K562 (cell line): ENCODE measurements around the gene ITSN2. TPM values are rescaled to one million over a fixed set of nuclear protein-coding genes. Genes with fewer than 3 reads are reported as not detected.

Source experiments
- ATAC-seq: fragments of 200-7000 bp; cut with Tn5 transposase; 3 replicates; pipeline ENCODE4 v1.9.1; 2020; ENCODE audit warnings: moderate library complexity
- BruUV-seq: library from RNA; stranded (reverse); fragments of 400-500 nt; replicated peaks from 2 replicates; lab custom pipeline; 2021; lab: Mats Ljungman, UMichigan
- CTCF ChIA-PET: fragments of 300-600 bp; formaldehyde crosslinking; extraction: SDS; loops from one replicate; lab custom pipeline; 2021; ENCODE audit warnings: low intra/inter-chr PET ratio; lab: Yijun Ruan, JAX
- POLR2A ChIA-PET: fragments of 300-600, 350-650 bp; sonication (Branson Sonifier 250); formaldehyde crosslinking; extraction: SDS; loops from one replicate; lab custom pipeline; 2021; ENCODE audit warnings: antibody characterized with exemption, inconsistent platforms; lab: Yijun Ruan, JAX
- DNase-seq, 4 experiments: peaks; one replicate each; pipeline versions ENCODE4 v3.0.0 to v3.0.0-alpha.2; 2011 to 2018; ENCODE audit warnings: low spot score in 3 of 4, mixed read lengths in 3 of 4; ENCODE audit errors: extremely low read depth in 1 of 4
- FAIRE-seq: peaks from 2 replicates; lab custom pipeline; 2011; peaks lifted over from hg19 to GRCh38; lab: Jason Lieb, UNC
- H2AFZ ChIP-seq: 2 replicates; pipeline ENCODE4 v1.6.0; 2011; ENCODE audit warnings: low read depth, low read length, control low read depth, inconsistent platforms
- H3K27ac ChIP-seq: fragments of 200-600 bp; 3 replicates; pipeline ENCODE4 v1.8.0; 2011; ENCODE audit warnings: low read depth, mild to moderate bottlenecking, control low read depth, inconsistent platforms, low read length, moderate library complexity, mixed read lengths; ENCODE audit errors: extremely low read depth
- H3K27me3 ChIP-seq, 2 experiments: fragments of 300-600 bp in 1 of 2; 2 replicates in 1 of 2; 3 replicates in 1 of 2; pipeline versions ENCODE4 v1.6.0 to v1.8.0; 2011; ENCODE audit warnings: inconsistent platforms in 2 of 2, low read length in 2 of 2, mild to moderate bottlenecking in 1 of 2, mixed read lengths in 1 of 2, moderate library complexity in 1 of 2; ENCODE audit not compliant: control insufficient read depth in 2 of 2, insufficient read depth in 2 of 2
- H3K36me3 ChIP-seq: fragments of 300-600 bp; 3 replicates; pipeline ENCODE4 v1.8.0; 2011; ENCODE audit warnings: mild to moderate bottlenecking, low read length, inconsistent platforms; ENCODE audit not compliant: control insufficient read depth, insufficient read depth
- H3K4me1 ChIP-seq, 2 experiments: fragments of 200-600 bp in 1 of 2; replicated peaks in 1 of 2; 2 replicates in 1 of 2; 3 replicates in 1 of 2; pipeline versions ENCODE4 v1.5.1 to v1.8.0; 2011; ENCODE audit warnings: inconsistent platforms in 2 of 2, low read length in 2 of 2, mild to moderate bottlenecking in 1 of 2, mixed read lengths in 1 of 2, moderate library complexity in 1 of 2; ENCODE audit not compliant: control insufficient read depth in 2 of 2, insufficient read depth in 2 of 2
- H3K4me2 ChIP-seq: 2 replicates; pipeline ENCODE4 v1.6.1; 2011; ENCODE audit warnings: low read length, control low read depth, inconsistent platforms, mixed read lengths; ENCODE audit not compliant: insufficient read depth
- H3K4me3 ChIP-seq: fragments of 200-600 bp; sonication (generic), shearing (Covaris generic); 2 replicates; pipeline ENCODE4 v1.5.1; 2016; ENCODE audit warnings: control low read depth, inconsistent platforms
- H3K79me2 ChIP-seq: fragments of 200-600 bp; 3 replicates; pipeline ENCODE4 v1.8.0; 2011; ENCODE audit warnings: low read length, inconsistent platforms; ENCODE audit not compliant: control insufficient read depth, insufficient read depth
- H3K9ac ChIP-seq, 2 experiments: 2 replicates each; pipeline versions ENCODE4 v1.6.0 to v1.6.1; 2011; ENCODE audit warnings: low read depth in 2 of 2, low read length in 2 of 2, control low read depth in 1 of 2, inconsistent platforms in 1 of 2, mild to moderate bottlenecking in 1 of 2, mixed read lengths in 1 of 2; ENCODE audit not compliant: insufficient read depth in 1 of 2
- H3K9me1 ChIP-seq: one replicate; pipeline ENCODE4 v1.6.0; 2011; ENCODE audit warnings: inconsistent platforms, mild to moderate bottlenecking, low read length, moderate library complexity; ENCODE audit not compliant: control insufficient read depth, insufficient read depth
- H3K9me3 ChIP-seq: replicated peaks from 2 replicates; pipeline ENCODE4 v1.5.1; 2011; ENCODE audit warnings: low read depth, low read length, inconsistent platforms; ENCODE audit not compliant: control insufficient read depth, insufficient read depth
- H4K20me1 ChIP-seq: replicated peaks from 2 replicates; pipeline ENCODE4 v1.6.1; 2011; ENCODE audit warnings: low read length, inconsistent platforms, mixed read lengths; ENCODE audit not compliant: control insufficient read depth, insufficient read depth
- FOXJ2 ChIP-seq: fragments of 200-800 bp; sonication (Bioruptor generic); IDR thresholded peaks from 2 replicates; pipeline ENCODE4 v1.6.1; 2016; ENCODE audit warnings: missing genetic modification characterization, missing compliant biosample characterization
- HEY1 ChIP-seq: fragments of 250-450 bp; sonication (Bioruptor Pico); IDR thresholded peaks from 2 replicates; pipeline ENCODE4 v1.5.0; 2020; ENCODE audit warnings: mild to moderate bottlenecking, moderate library complexity, borderline replicate concordance
- KLF13 ChIP-seq: fragments of 450-650 bp; IDR thresholded peaks from 2 replicates; pipeline ENCODE4 v1.6.1; 2016; ENCODE audit warnings: missing genetic modification characterization, low read depth, mild to moderate bottlenecking, missing compliant biosample characterization, moderate library complexity, borderline replicate concordance
- KLF16 ChIP-seq: IDR thresholded peaks from 2 replicates; pipeline ENCODE4 v1.6.1; 2016; ENCODE audit warnings: antibody characterized with exemption
- NCOA4 ChIP-seq: fragments of 450-650 bp; IDR thresholded peaks from 2 replicates; pipeline ENCODE4 v1.6.1; 2018; ENCODE audit warnings: mild to moderate bottlenecking; ENCODE audit not compliant: partially characterized antibody
- NFIX ChIP-seq: fragments of 250-450 bp; sonication (Bioruptor Pico); IDR thresholded peaks from 2 replicates; pipeline ENCODE4 v1.4.0; 2020; ENCODE audit warnings: low read depth, mild to moderate bottlenecking, moderate library complexity
- TAF1 ChIP-seq: IDR thresholded peaks from 2 replicates; pipeline ENCODE4 v1.6.1; 2011; ENCODE audit warnings: mild to moderate bottlenecking, low read length, moderate library complexity; ENCODE audit not compliant: insufficient read depth, control insufficient read depth, severe bottlenecking; ENCODE audit errors: extremely low read depth
- ZBTB12 ChIP-seq: fragments of 250-450 bp; sonication (Bioruptor Pico); IDR thresholded peaks from 2 replicates; pipeline ENCODE4 v1.4.0; 2020
- ZNF444 ChIP-seq: fragments of 250-450 bp; sonication (Bioruptor Pico); IDR thresholded peaks from 2 replicates; pipeline ENCODE4 v1.4.0; 2020; ENCODE audit warnings: mild to moderate bottlenecking, moderate library complexity
- WGBS: fragments of 100-300 bp; shearing (Covaris generic); methylation state at CpG from one replicate; pipeline ENCODE4 v1.1.6; 2016; ENCODE audit warnings: low coverage, mixed read lengths; ENCODE audit not compliant: insufficient coverage; ENCODE audit errors: missing lambda C conversion rate; 5-methylcytosine and 5-hydroxymethylcytosine counted together
- in situ Hi-C: fragments of 300-500 bp; cut with MboI; formaldehyde crosslinking; loops from 4 replicates; pipeline ENCODE4 v1.15.0; 2018; ENCODE audit warnings: inconsistent platforms, mixed read lengths
- intact Hi-C: fragments of 100-400 bp; cut with micrococcal nuclease; formaldehyde crosslinking; loops from 2 replicates; pipeline ENCODE4 v1.14.2; 2022
- polyA plus RNA-seq, 8 experiments: library from polyadenylated mRNA; depleted of rRNA in 4 of 8; stranded (reverse) in 5 of 8; unstranded in 3 of 8; fragments of >200 nt; fragmentation: Nextera tagmentation in 2 of 8; fragmentation: Illumina TruSeq in 1 of 8; extraction: Ambion mirVana in 2 of 8; extraction: Trizol in 1 of 8; gene quantifications; 2 replicates each; pipeline versions ENCODE4 v1.2.1 to v1.2.3, GENCODE V29; 2011 to 2014; ENCODE audit warnings: inconsistent platforms in 1 of 8, missing spikeins in 1 of 8
- total RNA-seq, 7 experiments: library from RNA; depleted of rRNA in 6 of 7; stranded (reverse); fragments of >200 nt in 6 of 7; fragmentation: Illumina TruSeq in 2 of 7; extraction: Trizol in 2 of 7; gene quantifications; 2 replicates each; pipeline versions ENCODE4 v1.2.1 to v1.2.3, GENCODE V29; 2011 to 2021; ENCODE audit warnings: low replicate concordance in 1 of 7
- TF ChIP-seq, protein P1 (sequence below): fragments of 250-450 bp; sonication (Bioruptor Pico); IDR thresholded peaks from 2 replicates; pipeline ENCODE4 v1.5.0; 2021; ENCODE audit warnings: mild to moderate bottlenecking, moderate library complexity

Gene ITSN2
- total and polyA plus RNA-seq, 9 of the 15 experiments (the other 6 are each of a cell fraction or from before 2014, with no cell fraction given), result 6.6 to 19.9 (median 15.2) TPM

- in situ Hi-C loops, result no loop called here
- Histone ChIP-seq H3K36me3 (no peaks in the 10 kb centered on the region), H3K4me1 (no peaks in the 10 kb centered on the region; a peak in 1 of 5 replicates), H3K27ac (no peak overlapping the region), H3K4me2 (no peak overlapping the region), H3K4me3 (no peak overlapping the region), H3K9ac (no peak overlapping the region; a peak in 1 of 4 replicates), H3K27me3 (peaks cover 10 to 15% of the 10 kb centered on the region in 2 experiments; a peak in 4 of 5 replicates), H3K9me1 (no peaks in the 10 kb centered on the region), H2AFZ (no peak overlapping the region), H3K9me3 (peaks cover 3% of the 10 kb centered on the region; the same call in 1 of the 2 replicates), H3K79me2 (no peaks in the 10 kb centered on the region), H4K20me1 (no peaks in the 10 kb centered on the region)
- CTCF ChIA-PET, result interaction anchor here (0.6 kb wide), 1 partner anchor 33 kb away, joined by 4 read pairs; no protein-coding TSS in a partner anchor
- POLR2A ChIA-PET, result interaction anchor here (1.0 to 1.3 kb wide), 3 partner anchors 10 to 15 kb away, joined by 3 to 4 read pairs (median 4); no protein-coding TSS in a partner anchor
- intact Hi-C loops, result no loop called here
- no peak for FAIRE-seq
- no TSS peak for BruUV-seq
- WGBS, result 49% methylated on average over 9 of the region's 9 CpGs
- DNase-seq, result no peak
- no peak for TF ChIP-seq NCOA4
- ATAC-seq, result peak; percentile 54; the same call in 2 of the 3 replicates
These were observed 169.2 kb downstream of the ITSN2 start for GRCh38 chr2:24191156-24191555.

GRCh38 chr2:24190503-24190902 lies 169.8 kb downstream of the ITSN2 start:
- H3K4me3 ChIP-seq, result no peak overlapping the region
- H3K9me3 ChIP-seq, result peaks cover 3% of the 10 kb centered on the region; the same call in 1 of the 2 replicates
- DNase-seq, result no peak
- no peaks in the 10 kb centered on the region for H3K79me2 ChIP-seq
- intact Hi-C loops (no loop called here), in situ Hi-C loops (no loop called here)
- H4K20me1 ChIP-seq, result no peaks in the 10 kb centered on the region
- ChIA-PET POLR2A (interaction anchor here (1.1 to 1.3 kb wide), 2 partner anchors 10 to 16 kb away, joined by 3 to 4 read pairs; no protein-coding TSS in a partner anchor), CTCF (interaction anchor here (0.6 kb wide), 1 partner anchor 33 kb away, joined by 4 read pairs; no protein-coding TSS in a partner anchor)
- H3K9me1 ChIP-seq, result no peaks in the 10 kb centered on the region
- no TSS peak for BruUV-seq
- H3K4me2 ChIP-seq, result no peak overlapping the region
- WGBS, result 19% methylated on average over 8 of the region's 9 CpGs
- H3K27ac ChIP-seq, result no peak overlapping the region
- peaks cover 10 to 15% of the 10 kb centered on the region in 2 experiments; a peak in 4 of 5 replicates for H3K27me3 ChIP-seq
- no peaks in the 10 kb centered on the region for H3K36me3 ChIP-seq
- FAIRE-seq, result no peak
- H3K9ac ChIP-seq, result no peak overlapping the region
- no peaks in the 10 kb centered on the region; a peak in 1 of 5 replicates for H3K4me1 ChIP-seq
- ATAC-seq, result peak; percentile 63
- peak overlapping the region; percentile 2; the same call in 1 of the 2 replicates for H2AFZ ChIP-seq
- no peak for TF ChIP-seq TAF1
- TF ChIP-seq, protein P1, sequence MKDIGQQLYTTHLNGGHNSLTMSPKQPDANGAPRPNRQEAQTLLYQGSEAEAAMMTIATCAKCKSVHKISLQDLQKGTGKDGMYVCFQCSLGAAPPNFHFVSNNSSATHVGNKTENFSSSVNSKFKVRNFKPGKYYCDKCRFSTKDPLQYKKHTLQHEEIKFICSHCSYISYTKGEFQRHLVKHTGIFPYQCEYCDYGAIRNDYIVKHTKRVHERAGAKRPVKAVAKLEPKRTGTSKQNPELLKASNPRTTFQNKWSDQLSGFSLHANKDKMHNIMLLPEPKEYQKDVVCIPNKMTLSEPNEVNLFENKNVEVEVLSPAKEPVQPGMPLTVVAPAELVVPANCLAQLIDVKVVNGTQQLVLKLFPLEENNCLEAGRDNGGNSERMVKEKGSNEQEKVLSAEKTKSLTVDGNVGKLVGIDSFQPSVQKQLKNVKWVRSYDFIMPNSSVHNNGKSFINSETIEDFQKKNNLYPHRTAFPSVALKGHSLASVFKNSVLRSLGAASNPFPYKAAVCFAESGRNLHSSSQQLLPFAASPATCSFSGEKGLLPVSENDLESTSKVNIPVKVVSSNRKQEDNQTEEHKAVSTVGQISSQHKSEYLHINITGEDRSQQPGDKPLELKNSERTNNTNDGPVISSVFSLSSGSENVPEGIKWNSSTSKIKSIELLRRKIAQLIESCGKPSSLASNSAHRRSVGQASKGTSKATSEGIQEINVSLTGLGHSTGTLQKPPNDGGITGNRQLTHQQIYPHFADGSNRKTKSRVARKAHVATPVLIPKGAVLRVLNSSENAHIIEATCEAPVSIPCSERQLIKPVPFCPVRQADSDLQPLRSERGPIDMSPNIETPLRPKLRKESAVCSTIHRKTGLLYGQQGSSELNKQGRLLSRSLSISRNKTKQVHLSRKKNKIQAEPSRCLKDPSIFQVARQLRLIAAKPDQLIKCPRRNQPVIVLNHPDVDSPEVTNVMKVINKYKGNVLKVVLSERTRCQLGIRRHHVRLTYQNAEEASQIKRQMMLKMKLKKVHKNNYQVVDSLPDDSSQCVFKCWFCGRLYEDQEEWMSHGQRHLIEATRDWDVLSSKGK (CRISPR knock-in tag), result no peak
- TF ChIP-seq ZNF444 (CRISPR knock-in tag), result no peak
- TF ChIP-seq NFIX (CRISPR knock-in tag), result no peak
- TF ChIP-seq FOXJ2 (tag), result no peak
- TF ChIP-seq ZBTB12, result no peak
- TF ChIP-seq HEY1 (CRISPR knock-in tag), result no peak
- TF ChIP-seq KLF13 (tag), result no peak
- no peak for TF ChIP-seq KLF16
